ENCODE data around the gene REEP1. TPM values are rescaled to one million over a fixed set of nuclear protein-coding genes. Genes with fewer than 3 reads are reported as not detected.

REEP1 gene
- total RNA-seq, 1 donor from 2014 or later = 12.0 TPM

DNA sequence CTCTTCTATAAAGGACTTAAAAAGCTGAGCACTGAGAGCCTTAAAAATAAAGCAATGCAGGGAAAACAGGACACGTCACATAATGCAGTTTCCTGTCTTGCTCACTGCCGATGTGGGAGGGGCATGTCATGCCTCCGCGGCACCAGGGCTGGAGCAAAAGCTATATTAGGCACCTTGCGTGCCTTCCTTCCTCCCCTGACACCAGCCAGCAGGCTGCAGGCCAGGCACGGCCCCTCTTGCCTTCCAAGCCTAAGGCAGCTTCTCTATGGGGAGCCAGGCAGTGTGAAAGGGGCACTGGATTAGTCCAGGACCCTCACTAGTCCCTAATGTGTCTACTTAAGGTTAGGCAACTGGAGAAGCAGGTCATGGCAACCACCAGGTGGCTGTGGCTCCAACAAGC, 111.8 kb downstream of the REEP1 start:
- Mint-ChIP-seq H3K36me3 (ENCODE audit: insufficient read depth) (no peaks in the 10 kb centered on the region), H3K9me3 (ENCODE audit: low read depth) (no peaks in the 10 kb centered on the region), H3K4me3 (ENCODE audit: low read depth) (no peak overlapping the region), H3K4me1 (ENCODE audit: low read depth) (no peaks in the 10 kb centered on the region), H3K27ac (no peak overlapping the region), H3K27me3 (no peaks in the 10 kb centered on the region)
- no peak for DNase-seq (ENCODE audit: low spot score, unreplicated experiment)
- TF ChIP-seq, protein P1, sequence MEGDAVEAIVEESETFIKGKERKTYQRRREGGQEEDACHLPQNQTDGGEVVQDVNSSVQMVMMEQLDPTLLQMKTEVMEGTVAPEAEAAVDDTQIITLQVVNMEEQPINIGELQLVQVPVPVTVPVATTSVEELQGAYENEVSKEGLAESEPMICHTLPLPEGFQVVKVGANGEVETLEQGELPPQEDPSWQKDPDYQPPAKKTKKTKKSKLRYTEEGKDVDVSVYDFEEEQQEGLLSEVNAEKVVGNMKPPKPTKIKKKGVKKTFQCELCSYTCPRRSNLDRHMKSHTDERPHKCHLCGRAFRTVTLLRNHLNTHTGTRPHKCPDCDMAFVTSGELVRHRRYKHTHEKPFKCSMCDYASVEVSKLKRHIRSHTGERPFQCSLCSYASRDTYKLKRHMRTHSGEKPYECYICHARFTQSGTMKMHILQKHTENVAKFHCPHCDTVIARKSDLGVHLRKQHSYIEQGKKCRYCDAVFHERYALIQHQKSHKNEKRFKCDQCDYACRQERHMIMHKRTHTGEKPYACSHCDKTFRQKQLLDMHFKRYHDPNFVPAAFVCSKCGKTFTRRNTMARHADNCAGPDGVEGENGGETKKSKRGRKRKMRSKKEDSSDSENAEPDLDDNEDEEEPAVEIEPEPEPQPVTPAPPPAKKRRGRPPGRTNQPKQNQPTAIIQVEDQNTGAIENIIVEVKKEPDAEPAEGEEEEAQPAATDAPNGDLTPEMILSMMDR (IDR thresholded peaks at IDR 0.05; ENCODE audit: unreplicated experiment) = no peak

DNA sequence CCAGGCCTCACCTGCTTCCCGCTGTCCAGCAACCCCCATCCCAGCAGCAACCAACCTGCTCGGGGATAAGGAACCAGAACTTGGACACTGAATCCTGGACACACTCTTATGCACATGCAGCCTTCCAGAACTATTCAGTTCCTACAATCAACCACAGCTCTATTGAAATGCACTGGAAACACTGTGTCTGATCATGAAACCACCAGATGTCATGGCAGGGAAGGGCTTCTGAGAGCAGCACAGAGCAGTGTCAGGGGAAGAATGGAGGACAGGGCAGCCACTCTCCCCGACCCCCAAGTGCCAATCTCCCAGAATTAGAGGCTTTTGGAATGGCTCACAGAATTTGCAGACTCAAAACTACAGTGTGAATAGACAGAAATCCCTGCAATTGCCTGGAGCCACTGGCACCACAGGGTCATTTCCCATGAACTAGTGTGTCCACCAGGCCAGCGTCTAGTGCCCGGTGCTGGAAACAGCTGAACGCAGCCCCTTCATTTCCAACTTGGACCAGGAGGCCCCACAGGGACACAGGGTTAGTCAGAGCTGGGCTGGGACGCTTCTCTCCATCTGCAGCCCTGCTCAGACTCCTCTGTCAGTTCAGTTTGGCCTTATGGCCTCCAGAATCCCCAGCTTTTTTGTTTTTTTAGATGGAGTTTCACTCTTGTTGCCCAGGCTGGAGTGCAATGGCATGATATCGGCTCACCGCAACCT, 112.6 kb downstream of the REEP1 start:
- Mint-ChIP-seq H3K27me3 (no peaks in the 10 kb centered on the region), H3K4me3 (ENCODE audit: low read depth) (no peak overlapping the region), H3K27ac (no peak overlapping the region), H3K9me3 (ENCODE audit: low read depth) (no peaks in the 10 kb centered on the region), H3K4me1 (ENCODE audit: low read depth) (no peaks in the 10 kb centered on the region), H3K36me3 (ENCODE audit: insufficient read depth) (no peaks in the 10 kb centered on the region)
- no peak for DNase-seq (ENCODE audit: low spot score, unreplicated experiment)
- TF ChIP-seq, protein P1 (IDR thresholded peaks at IDR 0.05; ENCODE audit: unreplicated experiment) = no peak

DNA sequence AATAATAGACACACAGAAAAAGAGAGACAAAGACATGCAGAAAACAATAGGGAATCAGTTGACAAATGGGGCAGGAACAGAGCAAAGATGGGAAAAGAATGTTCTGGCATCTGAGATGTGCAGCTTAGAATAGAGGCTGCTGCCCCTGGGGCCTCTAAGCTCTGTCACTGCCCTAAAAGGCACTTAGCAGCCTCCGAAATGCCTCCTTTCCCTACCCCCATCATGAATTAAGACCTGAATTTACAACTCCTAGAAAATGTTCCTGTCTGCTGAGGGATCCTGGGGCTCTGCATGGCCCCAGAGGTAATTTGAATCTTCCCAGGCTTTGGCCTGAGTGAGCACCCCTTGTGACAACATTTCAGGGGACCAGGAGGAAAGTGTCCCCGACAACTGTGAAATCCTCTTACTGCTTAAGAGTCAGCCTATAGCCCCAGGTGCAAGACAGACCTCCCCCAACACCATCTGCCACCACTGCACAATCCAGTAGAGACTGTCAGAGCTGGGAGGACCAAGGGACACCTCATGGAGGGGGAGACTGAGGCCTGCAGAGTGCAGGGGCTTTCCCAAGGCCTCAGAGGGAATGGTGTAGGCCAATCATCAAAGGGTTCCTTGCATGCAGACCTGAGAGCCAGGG, 113.4 kb downstream of the REEP1 start:
- Mint-ChIP-seq H3K4me1 (ENCODE audit: low read depth) (no peaks in the 10 kb centered on the region), H3K36me3 (ENCODE audit: insufficient read depth) (no peaks in the 10 kb centered on the region), H3K27me3 (no peaks in the 10 kb centered on the region), H3K4me3 (ENCODE audit: low read depth) (no peak overlapping the region), H3K27ac (no peak overlapping the region), H3K9me3 (ENCODE audit: low read depth) (no peaks in the 10 kb centered on the region)
- DNase-seq (ENCODE audit: low spot score, unreplicated experiment) = no peak
- TF ChIP-seq, protein P1 (IDR thresholded peaks at IDR 0.05; ENCODE audit: unreplicated experiment) = no peak

DNA sequence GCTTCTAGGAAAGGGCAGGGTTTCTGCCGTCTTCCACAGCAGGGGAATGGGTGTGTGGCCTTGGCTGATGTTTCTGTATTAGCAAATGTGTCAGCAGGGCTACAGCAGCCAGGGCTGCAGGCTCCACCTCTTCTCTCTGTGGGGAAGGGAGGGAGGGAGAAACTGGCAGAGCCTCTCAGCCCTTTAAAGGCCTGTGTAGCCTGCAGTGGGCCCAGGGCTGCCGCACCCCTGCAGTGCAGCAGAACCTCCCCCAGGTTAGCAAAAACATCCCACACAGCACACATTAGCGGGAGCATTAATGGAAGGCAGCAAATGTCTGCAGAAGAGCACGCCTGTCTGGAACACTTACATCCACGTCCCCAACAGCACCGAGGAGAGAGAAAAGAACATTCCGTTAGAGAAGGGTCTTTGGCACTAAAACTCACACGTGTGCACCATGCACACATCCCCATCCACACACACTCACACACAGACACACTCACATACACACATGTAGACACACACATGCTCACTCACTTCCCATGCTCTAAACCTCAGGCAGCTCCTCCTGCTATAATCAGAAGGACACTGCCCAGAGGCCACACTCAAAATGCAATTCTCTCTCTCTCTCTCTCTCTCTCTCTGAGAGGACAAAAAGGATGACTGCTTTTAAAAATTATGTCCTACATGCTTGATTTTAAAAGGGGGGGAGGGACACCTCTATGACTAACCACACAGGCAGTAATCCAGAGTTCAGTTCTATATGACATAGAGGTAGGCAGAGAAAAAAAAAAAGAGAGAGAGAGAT, 114.1 kb downstream of the REEP1 start:
- Mint-ChIP-seq H3K27me3 (no peaks in the 10 kb centered on the region), H3K27ac (no peak overlapping the region), H3K4me3 (ENCODE audit: low read depth) (no peak overlapping the region)

More for the DNA sequence above, 114.1 kb downstream of the REEP1 start:
- H3K36me3 Mint-ChIP-seq (ENCODE audit: insufficient read depth) = no peaks in the 10 kb centered on the region
- H3K4me1 Mint-ChIP-seq (ENCODE audit: low read depth) = no peaks in the 10 kb centered on the region
- no peak for DNase-seq (ENCODE audit: low spot score, unreplicated experiment)
- H3K9me3 Mint-ChIP-seq (ENCODE audit: low read depth) = no peaks in the 10 kb centered on the region
- TF ChIP-seq, protein P1 (IDR thresholded peaks at IDR 0.05; ENCODE audit: unreplicated experiment) = no peak
